MM.1S (cell line): Measurements from ENCODE around the gene SCP2D1.

Source experiments
- DNase-seq: peaks from one replicate; pipeline ENCODE4 v3.0.0-alpha.2; 2015
- H2AFZ ChIP-seq: fragments of 300-600 bp; sonication (generic); 2 replicates; pipeline ENCODE4 v1.6.0; 2016; ENCODE audit warnings: antibody characterized with exemption, low read length
- H3F3A ChIP-seq: fragments of 300-600 bp; sonication (generic); 2 replicates; pipeline ENCODE4 v1.6.1; 2016; ENCODE audit warnings: mild to moderate bottlenecking, antibody characterized with exemption, low read length, moderate library complexity, mixed read lengths; ENCODE audit not compliant: insufficient read depth
- H3K27ac ChIP-seq: fragments of 300-600 bp; sonication (generic); 2 replicates; pipeline ENCODE4 v1.5.1; 2016; ENCODE audit warnings: mild to moderate bottlenecking, low read length
- H3K27me3 ChIP-seq: fragments of 300-600 bp; sonication (generic); replicated peaks from 2 replicates; pipeline ENCODE4 v1.6.0; 2016; ENCODE audit warnings: low read length; ENCODE audit not compliant: insufficient read depth
- H3K36me3 ChIP-seq: fragments of 300-600 bp; sonication (generic); replicated peaks from 2 replicates; pipeline ENCODE4 v1.6.1; 2016; ENCODE audit warnings: mild to moderate bottlenecking, low read length, mixed read lengths; ENCODE audit not compliant: insufficient read depth
- H3K4me1 ChIP-seq: fragments of 300-600 bp; sonication (generic); 2 replicates; pipeline ENCODE4 v1.6.1; 2016; ENCODE audit warnings: low read length, mixed read lengths
- H3K4me2 ChIP-seq: fragments of 300-600 bp; sonication (generic); 2 replicates; pipeline ENCODE4 v1.6.0; 2016; ENCODE audit warnings: low read depth, low read length
- H3K4me3 ChIP-seq: fragments of 300-600 bp; sonication (generic); 2 replicates; pipeline ENCODE4 v1.5.1; 2016; ENCODE audit warnings: low read length, mixed read lengths
- H3K79me2 ChIP-seq: fragments of 300-600 bp; sonication (generic); 2 replicates; pipeline ENCODE4 v1.6.1; 2016; ENCODE audit warnings: mixed run types, low read length, mixed read lengths
- H3K9ac ChIP-seq: fragments of 300-600 bp; sonication (generic); 2 replicates; pipeline ENCODE4 v1.6.1; 2016; ENCODE audit warnings: low read length, mixed read lengths
- H3K9me2 ChIP-seq: fragments of 300-600 bp; sonication (generic); replicated peaks from 2 replicates; pipeline ENCODE4 v1.6.1; 2016; ENCODE audit warnings: mild to moderate bottlenecking, low read length, mixed read lengths; ENCODE audit not compliant: insufficient read depth
- H3K9me3 ChIP-seq: fragments of 300-600 bp; sonication (generic); replicated peaks from 2 replicates; pipeline ENCODE4 v1.6.1; 2016; ENCODE audit warnings: mild to moderate bottlenecking, low read length, mixed read lengths; ENCODE audit not compliant: insufficient read depth
- H4K20me1 ChIP-seq: fragments of 300-600 bp; sonication (generic); 2 replicates; pipeline ENCODE4 v1.6.1; 2016; ENCODE audit warnings: mild to moderate bottlenecking, low read length, moderate library complexity, mixed read lengths; ENCODE audit not compliant: insufficient read depth
- EZH2 ChIP-seq: fragments of 300-600 bp; sonication (generic); optimal IDR thresholded peaks from 2 replicates; pipeline ENCODE3; 2017; ENCODE audit warnings: low read depth, mild to moderate bottlenecking, antibody characterized with exemption, low read length, mixed read lengths
- EZH2phosphoT487 ChIP-seq: fragments of 300-600 bp; sonication (generic); IDR thresholded peaks from 2 replicates; pipeline ENCODE4 v1.6.1; 2018; ENCODE audit warnings: antibody characterized with exemption, low read length
- TF ChIP-seq, protein P1 (sequence below): fragments of 300-600 bp; sonication (generic); IDR thresholded peaks from 2 replicates; pipeline ENCODE4 v1.5.1; 2016; ENCODE audit warnings: antibody characterized with exemption, low read length, mixed read lengths

Gene SCP2D1

GRCh38 chr20:18788021-18788420, 25.6 kb upstream of the SCP2D1 start:
- Histone ChIP-seq H4K20me1 (no peaks in the 10 kb centered on the region), H3K27me3 (no peaks in the 10 kb centered on the region), H3K27ac (no peak overlapping the region), H3F3A (no peaks in the 10 kb centered on the region), H3K4me3 (no peak overlapping the region), H3K9ac (no peak overlapping the region), H3K36me3 (no peaks in the 10 kb centered on the region), H3K9me3 (no peaks in the 10 kb centered on the region), H3K9me2 (no peaks in the 10 kb centered on the region), H3K79me2 (no peaks in the 10 kb centered on the region), H2AFZ (no peak overlapping the region), H3K4me2 (no peak overlapping the region), H3K4me1 (no peaks in the 10 kb centered on the region)
- DNase-seq: no peak
- no peak for TF ChIP-seq EZH2
- TF ChIP-seq, protein P1, sequence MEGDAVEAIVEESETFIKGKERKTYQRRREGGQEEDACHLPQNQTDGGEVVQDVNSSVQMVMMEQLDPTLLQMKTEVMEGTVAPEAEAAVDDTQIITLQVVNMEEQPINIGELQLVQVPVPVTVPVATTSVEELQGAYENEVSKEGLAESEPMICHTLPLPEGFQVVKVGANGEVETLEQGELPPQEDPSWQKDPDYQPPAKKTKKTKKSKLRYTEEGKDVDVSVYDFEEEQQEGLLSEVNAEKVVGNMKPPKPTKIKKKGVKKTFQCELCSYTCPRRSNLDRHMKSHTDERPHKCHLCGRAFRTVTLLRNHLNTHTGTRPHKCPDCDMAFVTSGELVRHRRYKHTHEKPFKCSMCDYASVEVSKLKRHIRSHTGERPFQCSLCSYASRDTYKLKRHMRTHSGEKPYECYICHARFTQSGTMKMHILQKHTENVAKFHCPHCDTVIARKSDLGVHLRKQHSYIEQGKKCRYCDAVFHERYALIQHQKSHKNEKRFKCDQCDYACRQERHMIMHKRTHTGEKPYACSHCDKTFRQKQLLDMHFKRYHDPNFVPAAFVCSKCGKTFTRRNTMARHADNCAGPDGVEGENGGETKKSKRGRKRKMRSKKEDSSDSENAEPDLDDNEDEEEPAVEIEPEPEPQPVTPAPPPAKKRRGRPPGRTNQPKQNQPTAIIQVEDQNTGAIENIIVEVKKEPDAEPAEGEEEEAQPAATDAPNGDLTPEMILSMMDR: no peak
- no peak for TF ChIP-seq EZH2phosphoT487

- H3K27ac ChIP-seq: no peak overlapping the region
- H3K36me3 ChIP-seq: no peaks in the 10 kb centered on the region
- H3K9me2 ChIP-seq: no peaks in the 10 kb centered on the region
- H3K9ac ChIP-seq: no peak overlapping the region
- no peak for DNase-seq
- no peak overlapping the region for H3K4me3 ChIP-seq
- H3F3A ChIP-seq: no peaks in the 10 kb centered on the region
- no peaks in the 10 kb centered on the region for H3K79me2 ChIP-seq
- H4K20me1 ChIP-seq: no peaks in the 10 kb centered on the region
- no peaks in the 10 kb centered on the region for H3K9me3 ChIP-seq
- H2AFZ ChIP-seq: no peak overlapping the region
- TF ChIP-seq EZH2phosphoT487 (no peak), EZH2 (no peak)
- TF ChIP-seq, protein P1: no peak
- H3K4me2 ChIP-seq: no peak overlapping the region
- H3K4me1 ChIP-seq: peaks cover 4% of the 10 kb centered on the region
- H3K27me3 ChIP-seq: no peaks in the 10 kb centered on the region
Observed at GRCh38 chr20:18790787-18791186, 22.8 kb upstream of the SCP2D1 start.

DNA sequence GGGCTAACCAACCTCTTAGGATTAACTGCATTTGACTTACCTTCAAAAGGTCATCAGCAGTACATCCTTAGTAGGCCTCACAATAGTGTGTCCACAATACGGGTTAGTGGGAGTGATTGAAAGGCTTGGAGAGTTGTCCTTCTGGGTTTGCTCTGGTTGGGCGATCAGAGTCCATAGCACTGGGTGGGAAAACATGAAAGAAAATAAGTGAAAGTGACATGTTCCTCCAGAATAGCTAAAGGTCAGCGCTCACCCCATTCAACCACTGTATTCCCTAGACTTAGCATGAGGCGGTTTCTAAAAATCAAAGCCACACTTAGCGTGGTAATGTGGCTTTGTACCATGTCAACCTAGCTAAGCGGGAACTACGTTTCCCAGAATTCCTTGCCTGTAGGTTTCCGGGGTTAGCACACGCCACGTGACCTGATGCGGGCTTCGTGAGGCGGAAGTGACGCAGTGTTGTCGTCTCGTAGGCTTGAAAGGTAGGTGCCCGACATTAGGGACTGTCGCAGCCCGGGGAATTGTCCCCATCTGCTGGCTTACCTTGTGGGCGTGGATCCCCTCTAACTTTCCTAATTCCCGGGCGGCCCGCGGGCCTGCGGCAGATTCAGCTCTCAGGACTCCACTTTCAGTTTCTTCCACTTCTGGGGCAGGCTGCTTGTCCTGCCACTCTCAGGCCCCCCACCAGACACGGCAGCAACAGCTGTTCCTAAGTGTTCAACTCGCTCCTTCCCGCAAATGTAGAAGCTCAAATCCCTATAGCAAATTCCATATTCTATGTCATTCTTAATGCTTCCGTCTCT, 19.8 kb upstream of the SCP2D1 start:
- Histone ChIP-seq H3K4me3 (peak overlapping the region; percentile 81), H3K4me2 (peak overlapping the region; percentile 68), H3K27me3 (no peaks in the 10 kb centered on the region), H3K9me3 (no peaks in the 10 kb centered on the region), H3K4me1 (peaks cover 4% of the 10 kb centered on the region), H4K20me1 (no peaks in the 10 kb centered on the region), H3K79me2 (no peaks in the 10 kb centered on the region), H2AFZ (peak overlapping the region; percentile 64), H3K36me3 (no peaks in the 10 kb centered on the region), H3F3A (no peaks in the 10 kb centered on the region), H3K9ac (peak overlapping the region; percentile 75), H3K9me2 (no peaks in the 10 kb centered on the region), H3K27ac (peak overlapping the region; percentile 58; the same call in 1 of the 2 replicates)
- TF ChIP-seq EZH2phosphoT487: no peak
- TF ChIP-seq, protein P1: peak; percentile 34
- peak; percentile 97 for DNase-seq
